Mesenteric fat pad (tissue), 1 donor: ENCODE results near the gene RPP38. TPM values are rescaled to one million over a fixed set of nuclear protein-coding genes. Genes with fewer than 3 reads are reported as not detected.

Experiments
- DNase-seq: peaks from one replicate; pipeline ENCODE4 v3.0.0-alpha.2; 2020; ENCODE audit warnings: low spot score
- long read RNA-seq: library from polyadenylated mRNA; unstranded; transcript quantifications from one replicate; pipeline ENCODE4 v2.0.0, GENCODE V29; 2020
- total RNA-seq: library from RNA; stranded (reverse); fragmentation: NEBNext Ultra II Directional; extraction: Animal tissue kit (Norgen Biotek cat#: 25700); gene quantifications from one replicate; pipeline ENCODE4 v1.2.1, GENCODE V29; 2021
- donor health status: DM: yes; HTN: yes; CAD: no.

RPP38 gene, protein sequence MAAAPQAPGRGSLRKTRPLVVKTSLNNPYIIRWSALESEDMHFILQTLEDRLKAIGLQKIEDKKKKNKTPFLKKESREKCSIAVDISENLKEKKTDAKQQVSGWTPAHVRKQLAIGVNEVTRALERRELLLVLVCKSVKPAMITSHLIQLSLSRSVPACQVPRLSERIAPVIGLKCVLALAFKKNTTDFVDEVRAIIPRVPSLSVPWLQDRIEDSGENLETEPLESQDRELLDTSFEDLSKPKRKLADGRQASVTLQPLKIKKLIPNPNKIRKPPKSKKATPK
- 7.7 TPM for total RNA-seq
- long read RNA-seq, transcript RPP38-201 (3 exons, 1,457 nt), result major isoform, 5 of 51 reads
- long read RNA-seq, partial matches to known transcripts, result 0 of 51 reads
- long read RNA-seq, other reads (novel, unspliced or antisense), result 36 of 51 reads

DNA sequence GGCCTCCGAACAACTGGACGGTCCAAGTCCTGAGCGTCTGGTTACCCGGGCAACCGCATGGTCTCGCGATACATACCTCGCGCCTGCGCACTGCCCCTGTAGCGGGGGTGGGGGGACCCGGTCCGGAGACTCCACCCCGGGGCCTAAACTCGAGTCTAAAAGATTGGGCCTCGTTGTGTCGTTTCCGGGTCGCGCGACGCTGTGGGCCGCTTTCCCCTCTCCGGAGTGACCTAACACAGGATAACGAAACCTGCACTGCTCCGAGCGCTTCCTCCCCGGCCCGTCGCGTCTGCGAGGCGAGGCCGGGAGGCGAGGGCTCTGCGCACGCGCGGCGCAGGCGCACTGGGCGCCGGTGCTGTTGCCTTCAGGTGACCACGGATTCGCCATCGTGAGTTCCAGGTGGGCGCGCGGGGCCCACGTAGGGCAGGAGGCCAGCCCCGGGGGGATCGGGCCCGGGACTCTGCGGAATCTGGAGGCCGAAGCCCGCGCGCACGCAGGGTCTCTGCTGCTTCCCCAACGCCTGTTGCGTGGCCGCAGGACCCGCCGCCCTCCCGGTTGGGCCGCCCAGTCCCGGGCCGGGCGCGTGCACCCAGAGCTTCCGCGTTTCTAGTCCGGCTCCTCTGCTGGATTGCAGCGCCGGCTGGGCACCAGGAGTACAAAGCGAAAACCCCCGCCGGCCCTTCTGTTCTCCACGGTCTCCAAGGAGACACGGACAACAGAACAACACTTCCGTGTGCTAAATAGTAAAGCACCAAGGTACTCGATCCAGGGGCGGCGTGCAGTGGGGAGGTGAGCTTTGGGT, at the start of gene RPP38:
RPP38 (plus strand) TSS at position 345 of the 802 bp plus-strand sequence. CDS start 5,960 bp downstream, outside the sequence.
- peak; percentile 99 for DNase-seq

DNA sequence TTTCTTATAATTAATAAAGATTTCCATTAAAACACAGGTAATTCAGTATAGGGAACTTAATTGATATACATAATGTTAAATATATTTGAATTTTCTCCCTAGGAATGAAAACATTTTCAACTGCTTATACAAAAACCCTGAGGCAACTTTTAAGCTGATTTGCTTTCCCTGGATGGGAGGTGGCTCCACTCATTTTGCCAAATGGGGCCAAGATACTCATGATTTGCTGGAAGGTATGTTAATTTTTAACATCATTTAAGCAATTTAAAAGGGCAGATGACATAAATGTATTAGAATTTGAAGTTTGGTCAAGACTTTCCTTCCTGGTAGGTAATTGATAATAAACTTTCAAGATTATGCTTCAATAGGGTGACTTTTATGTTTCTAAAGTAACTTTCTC, 47.6 kb upstream of the RPP38 start:
- DNase-seq, result no peak

DNA sequence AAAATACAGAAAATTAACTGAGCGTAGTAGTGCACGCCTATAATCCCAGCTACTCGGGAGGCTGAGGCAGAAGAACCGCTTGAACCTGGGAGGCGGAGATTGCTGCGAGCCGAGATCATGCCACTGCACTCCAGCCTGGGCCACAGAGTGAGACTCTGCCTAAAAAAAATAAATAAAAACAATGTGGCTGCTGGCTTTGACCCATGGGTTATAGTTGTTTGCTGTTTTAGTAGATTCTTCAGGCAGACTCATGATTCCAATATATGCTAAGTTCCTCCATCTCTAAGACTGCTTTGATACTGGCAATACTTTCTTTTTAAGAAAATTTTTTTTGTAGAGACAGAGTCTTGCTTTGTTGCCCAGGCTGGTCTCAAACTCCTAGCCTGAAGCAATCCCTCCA, 45.0 kb upstream of the RPP38 start:
- DNase-seq, result no peak

DNA sequence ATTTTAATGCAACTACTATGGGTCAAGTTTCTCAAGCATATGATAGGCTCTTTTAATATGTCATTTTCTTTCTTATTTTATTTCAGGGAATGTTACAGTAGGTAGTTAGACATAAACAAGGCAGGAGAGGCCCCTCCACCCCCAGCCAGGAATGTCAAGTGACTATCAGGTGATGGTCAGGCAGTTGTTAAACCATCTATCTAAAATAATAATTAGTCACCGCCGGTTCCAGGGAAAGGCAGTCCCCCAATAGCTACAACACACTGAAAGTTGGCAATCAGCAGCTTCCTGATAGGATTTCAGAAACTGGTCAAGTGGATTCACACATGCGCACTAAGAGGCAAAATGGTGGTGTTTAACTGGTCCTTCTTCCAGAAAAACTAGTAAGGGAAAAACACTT, 44.1 kb upstream of the RPP38 start:
- DNase-seq, result no peak

DNA sequence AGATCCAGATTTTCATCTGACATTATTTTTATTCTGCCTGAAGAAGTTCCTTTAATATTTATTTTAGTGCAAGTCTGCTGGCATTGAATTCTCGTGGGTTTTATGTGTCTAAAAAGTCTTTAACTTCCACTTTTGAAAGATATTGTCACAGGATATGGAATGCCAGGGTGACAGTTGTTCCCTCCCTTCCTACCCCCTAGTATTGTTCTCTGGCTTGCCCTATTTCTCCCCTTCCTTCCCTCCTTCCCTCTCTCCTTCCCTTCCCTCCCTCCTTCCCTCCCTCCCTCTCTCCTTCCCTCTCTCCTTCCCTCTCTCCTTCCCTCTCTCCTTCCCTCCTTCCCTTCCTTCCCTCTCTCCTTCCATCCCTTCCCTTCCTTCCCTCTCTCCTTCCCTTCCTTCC, 38.5 kb upstream of the RPP38 start:
- DNase-seq, result no peak

DNA sequence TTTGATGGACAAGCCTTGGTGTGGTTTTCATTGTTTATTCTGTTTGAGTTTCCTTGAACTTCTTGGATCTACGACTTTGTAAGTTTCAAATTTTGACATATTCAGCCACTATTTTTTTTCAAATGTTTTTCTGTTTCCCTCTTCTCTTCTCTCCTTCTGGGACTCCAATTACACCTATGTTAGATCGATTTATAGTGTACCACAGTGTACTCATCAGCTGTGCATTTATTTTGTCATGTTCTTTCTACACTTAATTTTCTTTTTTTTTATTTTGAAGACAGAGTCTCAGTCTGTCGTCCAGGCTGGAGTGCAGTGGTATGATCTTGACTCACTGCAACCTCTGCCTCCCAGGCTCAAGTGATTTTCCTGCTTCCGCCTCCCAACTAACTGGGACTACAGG, 37.2 kb upstream of the RPP38 start:
- DNase-seq, result no peak

DNA sequence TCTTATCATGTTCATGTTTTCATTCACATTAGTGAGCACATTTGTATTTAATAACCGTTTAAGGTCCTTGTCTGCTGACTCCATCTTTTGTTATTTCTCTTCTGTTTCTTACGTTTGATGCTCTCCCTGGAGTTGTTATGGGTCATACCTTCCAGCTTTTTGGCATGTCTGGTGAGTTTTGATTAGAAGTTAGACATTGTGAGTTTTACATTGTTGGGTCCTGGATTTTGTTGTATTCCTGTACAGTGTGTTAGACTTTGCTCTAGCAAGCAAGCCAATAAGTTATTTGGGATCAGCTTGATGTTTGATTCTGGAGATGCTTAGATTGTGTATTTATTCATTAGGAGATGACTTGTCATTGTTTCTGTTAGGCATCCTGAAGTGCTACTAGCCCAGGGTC, 36.5 kb upstream of the RPP38 start:
- DNase-seq, result no peak

DNA sequence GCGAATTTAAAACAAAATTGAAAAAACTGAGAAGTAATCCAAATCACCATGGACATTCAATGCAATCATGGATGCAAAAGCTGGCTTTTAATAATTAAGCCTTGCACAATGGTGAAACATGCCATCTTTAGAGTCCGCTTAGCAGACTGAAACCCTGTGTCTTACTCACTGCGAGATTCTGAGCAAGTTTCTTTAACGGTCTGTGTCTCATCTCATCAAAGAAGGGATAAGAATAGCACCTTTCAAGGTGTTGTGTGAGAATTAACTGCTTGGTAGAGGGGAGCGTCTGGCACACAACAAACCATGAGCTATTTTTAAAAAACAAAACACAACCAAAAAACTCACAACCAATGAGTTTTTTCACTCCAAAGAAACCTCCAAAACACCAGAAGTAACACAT, 30.0 kb upstream of the RPP38 start:
- DNase-seq, result no peak

DNA sequence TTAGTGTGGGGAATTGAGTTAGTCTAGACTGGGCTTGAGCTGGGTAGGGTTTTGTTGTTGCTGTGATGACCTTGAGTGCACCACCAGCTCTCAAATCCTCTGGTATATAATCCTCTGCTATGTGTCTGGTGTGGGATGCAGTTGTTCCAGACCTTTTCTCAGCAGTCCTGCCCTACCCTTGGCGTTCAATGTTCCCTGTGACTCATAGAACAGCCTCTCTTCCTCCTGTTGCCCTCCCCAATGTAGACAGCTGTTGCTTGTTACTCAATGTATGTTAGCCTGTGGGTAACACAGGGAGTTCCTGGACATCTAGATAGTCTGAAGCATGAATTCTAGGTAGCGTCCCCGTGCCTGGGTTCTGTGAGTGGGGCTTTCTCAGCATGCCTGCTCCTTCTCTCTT, 28.4 kb upstream of the RPP38 start:
- DNase-seq, result no peak

DNA sequence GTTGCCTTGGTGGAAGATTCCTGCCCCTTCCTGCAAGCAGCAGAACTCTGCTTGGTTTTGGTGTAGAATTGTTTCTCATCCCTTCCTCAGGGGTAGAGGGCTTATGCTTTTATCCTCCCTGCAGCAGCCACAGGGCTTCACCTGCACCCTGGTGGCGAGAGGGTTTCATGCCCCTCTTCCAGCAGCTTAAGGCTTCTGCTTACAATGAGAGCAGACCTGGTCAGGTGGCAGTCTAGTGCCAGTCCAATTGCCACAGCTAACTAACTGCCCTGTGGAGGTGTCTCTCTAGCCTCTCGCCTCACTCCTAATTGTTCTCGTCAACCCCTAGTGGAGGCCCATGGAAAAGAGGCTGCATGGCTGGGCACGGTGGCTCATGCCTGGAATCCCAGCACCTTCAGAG, 27.9 kb upstream of the RPP38 start:
- no peak for DNase-seq

DNA sequence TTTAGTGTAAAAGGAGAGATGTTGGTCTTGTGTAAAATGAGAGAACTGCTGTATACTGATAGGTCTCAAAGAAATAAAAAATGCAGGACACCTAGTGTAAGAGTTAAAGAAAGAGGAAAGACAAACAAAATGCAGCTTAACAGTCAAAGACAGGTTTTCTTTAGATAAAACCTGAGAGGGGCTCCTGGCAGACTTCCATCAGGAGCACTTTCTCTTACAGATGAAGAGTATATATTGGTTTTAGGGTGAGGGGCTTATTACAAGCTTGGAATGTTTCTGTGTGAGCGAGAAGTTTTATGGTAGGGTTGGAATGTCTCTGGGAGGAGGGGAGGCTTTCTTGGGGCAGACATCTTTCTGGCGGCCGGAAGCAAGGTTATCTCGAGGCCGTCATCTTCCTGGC, 24.8 kb upstream of the RPP38 start:
- DNase-seq, result no peak

DNA sequence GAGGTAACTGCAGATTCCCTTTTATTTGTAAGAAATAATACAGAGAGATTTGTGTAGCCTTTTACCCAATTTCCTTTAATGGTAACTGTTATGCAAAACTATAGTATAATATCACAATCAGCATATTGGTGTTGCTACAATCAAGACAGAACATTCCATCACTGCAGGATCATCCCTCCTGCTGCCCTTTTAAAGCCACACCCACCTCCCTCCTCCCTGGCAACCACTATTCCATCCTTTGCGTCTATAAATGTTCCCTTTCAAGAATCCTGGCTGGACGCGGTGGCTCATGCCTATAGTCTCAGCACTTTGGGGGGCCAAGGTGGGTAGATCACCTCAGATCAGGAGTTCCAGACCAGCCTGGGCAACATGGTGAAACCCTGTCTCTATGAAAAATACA, 21.7 kb upstream of the RPP38 start:
- no peak for DNase-seq

DNA sequence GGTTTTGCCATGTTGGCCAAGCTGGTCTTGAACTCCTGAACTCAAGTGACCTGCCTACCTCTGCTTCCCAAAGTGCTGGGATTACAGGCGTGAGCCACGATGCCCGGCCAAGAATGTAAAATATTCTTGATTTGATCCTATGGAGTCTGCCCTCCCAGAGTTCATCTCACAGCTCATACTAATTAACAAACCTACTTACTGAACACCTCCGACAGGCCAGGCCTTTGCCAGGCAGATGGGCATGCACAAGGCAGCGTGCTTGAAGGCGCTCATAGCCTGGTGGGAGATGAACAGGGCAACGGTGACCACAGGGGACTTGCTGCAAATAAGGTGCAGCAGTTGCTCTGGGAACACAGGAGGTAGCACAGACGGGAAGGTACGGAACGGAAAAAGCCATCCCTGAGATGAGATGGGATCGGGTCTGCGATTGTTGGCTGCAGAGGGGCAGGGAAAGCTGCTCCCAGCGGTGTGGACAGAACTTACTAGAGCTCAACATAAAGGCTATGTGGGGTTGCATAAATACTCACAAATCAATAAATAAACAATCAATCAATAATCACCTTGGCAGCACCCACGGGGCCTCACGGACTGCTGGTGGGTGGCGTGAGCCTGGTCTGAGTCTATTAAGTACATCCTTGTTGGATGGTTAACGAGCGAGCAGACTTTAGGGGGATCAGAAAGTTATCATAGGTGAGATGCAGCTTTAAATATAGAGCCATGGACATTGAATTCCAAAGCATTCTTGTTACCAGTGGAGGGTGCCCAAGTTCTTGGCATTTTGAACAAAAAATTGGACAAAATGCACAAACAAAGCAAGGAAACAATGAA, 13.3 kb upstream of the RPP38 start:
- no peak for DNase-seq

DNA sequence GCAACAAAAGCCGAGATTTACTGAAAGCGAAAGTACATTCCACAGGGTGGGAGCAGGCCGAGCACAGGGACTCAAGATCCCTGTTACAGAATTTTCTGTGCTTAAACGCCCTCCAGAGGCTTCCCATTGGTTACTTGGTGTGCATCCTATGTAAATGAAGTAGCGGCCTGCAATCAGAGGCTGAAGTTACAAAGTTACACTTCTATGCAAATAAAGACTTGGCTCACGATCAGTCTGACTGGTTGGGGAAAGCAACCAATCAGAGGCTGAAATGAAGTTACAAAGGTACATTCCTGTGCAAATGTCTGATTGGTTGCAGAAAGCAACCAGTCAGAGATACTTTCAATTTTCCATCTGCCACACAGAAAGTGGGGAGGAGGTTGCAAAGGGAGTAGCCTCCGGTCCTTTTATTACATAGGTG, 12.6 kb upstream of the RPP38 start:
- no peak for DNase-seq

DNA sequence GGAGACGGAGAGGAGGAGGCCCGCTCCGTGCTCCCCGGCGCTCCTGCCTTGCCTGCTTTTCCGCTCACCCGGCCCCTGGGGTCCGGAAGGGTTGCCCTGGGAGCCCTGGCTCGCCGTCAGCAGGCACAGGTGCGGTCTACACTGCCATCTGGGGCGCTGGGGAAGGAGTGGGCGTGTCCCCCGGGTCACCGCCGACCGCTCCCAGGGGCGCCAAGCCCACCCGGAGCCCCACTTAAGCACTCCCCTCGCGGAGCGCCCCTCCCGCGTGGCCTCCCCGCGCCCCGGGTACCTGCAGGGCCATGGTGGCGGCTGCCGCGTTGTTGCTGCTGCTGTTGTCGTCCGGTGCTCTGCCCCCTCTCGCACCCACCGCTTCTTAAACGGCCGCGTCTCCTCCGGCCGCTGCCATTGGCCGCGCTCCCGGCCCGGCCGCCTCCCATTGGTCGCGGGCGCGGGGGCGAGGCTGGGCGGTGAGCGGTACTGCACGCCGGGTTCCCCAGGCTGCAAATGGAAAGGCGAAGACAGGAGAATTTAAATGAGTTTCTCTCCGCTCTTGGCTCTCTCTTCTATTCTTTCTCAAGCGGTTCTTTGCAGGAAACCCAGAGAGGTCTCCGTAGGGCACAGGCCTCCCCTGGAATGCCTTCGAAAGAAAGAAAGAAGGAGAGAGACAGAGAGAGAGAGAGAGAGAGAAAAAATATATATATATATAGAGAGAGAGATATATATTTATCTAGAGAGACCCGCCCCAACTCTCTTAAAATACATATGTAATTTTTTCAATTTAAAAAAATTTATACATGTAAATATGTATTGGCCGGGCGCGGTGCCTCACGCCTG, 8.5 kb upstream of the RPP38 start, which contains the start of gene ACBD7:
ACBD7 (minus strand) TSS at position 349 of the 834 bp plus-strand sequence; CDS start at position 301, 48 bp downstream.
- peak; percentile 93 for DNase-seq

DNA sequence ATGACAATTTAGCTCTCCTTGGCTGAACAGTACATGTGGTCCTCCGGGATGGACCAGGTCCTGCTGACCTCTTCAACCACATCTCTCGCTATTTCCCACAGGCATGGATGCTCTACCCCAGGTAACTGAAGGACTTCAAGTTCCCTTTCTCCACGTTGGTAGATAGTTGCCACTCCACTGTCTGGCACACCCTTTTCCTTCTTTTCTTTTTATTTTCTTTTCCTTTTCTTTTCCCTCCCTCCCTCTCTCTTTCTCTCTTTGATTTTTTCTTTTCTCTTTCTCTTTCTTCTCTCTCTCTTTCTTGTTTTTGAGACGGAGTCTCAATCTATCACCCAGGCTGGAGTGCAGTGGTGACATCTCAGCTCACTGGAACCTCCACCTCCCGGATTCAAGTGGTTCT, 5.7 kb upstream of the RPP38 start:
- no peak for DNase-seq

DNA sequence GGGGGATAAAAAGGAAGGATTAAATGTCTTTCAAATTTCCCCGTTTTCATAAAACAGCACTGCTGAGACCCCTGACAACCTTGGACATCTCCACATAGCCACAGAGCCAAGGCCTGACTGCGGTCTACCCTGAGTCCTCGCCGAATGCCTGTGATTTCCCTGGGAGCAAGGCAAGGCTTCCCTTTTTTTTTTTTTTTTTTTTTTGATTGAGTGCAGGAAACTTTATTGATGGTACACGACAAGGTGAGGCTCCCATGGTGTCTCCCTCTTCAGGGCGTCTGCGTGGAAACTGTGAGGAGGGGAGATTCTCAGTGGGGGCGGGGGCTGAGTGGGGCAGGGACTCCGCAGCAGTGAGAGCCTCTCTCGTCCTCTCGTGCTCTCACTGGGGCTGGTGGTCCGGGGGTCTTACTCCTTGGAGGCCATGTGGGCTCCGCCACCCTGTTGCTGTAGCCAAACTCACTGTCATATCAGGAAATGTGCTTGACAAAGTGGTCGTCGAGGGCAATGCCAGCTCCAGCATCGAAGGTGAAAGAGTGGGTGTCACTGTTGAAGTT, 4.2 kb upstream of the RPP38 start:
- no peak for DNase-seq

DNA sequence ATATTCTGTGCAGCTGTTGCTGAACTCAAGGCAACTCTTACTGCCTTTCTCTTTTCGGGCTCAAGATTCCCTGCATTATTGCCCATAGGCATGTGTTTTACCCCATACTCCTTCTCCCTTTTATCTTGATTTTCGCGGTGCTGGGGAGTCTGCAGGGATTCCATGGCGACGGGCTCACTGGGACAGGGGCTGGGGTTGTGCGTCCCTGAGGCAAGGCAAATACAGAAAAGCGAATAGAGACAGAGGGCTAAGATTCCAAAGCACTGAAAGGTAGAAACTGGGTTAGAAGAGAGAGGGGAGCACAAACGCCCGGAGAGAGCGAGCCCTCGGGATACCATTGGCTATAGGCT, 519 bp upstream of the RPP38 start:
- no peak for DNase-seq

DNA sequence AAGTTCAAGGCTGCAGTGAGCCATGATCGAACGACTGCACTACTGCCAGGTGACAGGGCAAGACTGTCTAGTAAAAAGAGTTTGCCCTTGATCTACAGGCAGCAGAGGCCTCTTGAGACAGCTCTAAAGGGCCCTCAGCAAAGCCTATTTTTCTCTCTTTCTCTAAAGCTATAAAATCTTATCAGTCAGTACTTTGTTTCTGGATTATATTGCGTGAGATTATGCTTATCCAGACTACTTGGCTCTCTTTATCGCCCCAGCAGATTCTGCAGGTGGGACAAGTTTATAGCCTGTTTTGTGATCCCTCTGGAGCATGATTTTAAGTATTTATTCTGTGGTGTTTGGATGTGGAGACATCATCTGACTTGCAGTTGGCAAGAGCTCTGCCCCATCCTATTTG, 2.7 kb downstream of the RPP38 start:
- DNase-seq, result no peak

DNA sequence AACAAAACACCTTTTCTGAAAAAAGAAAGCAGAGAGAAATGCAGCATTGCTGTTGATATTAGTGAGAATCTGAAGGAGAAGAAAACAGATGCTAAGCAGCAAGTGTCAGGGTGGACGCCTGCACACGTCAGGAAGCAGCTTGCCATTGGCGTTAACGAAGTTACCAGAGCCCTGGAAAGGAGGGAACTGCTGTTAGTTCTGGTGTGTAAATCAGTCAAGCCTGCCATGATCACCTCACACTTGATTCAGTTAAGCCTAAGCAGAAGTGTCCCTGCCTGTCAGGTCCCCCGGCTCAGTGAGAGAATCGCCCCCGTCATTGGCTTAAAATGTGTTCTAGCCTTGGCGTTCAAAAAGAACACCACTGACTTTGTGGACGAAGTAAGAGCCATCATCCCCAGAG, 6.4 kb downstream of the RPP38 start:
- peak; percentile 65 for DNase-seq
